Esophagus mucosa (tissue), 1 donor: ENCODE results near the gene GMNC. TPM values are rescaled to one million over a fixed set of nuclear protein-coding genes. Genes with fewer than 3 reads are reported as not detected.
"Not testable (repeated sequence)": the region's sequence is repeated elsewhere in the genome, so short reads cannot be mapped to it uniquely, and the experiment has no call there.

Source experiments
- ATAC-seq: fragments of 200-7000 bp; cut with Tn5 transposase; one replicate; pipeline ENCODE4 v1.9.1; 2020
- total RNA-seq: library from RNA; stranded (reverse); gene quantifications from one replicate; pipeline ENCODE4 v1.2.4, GENCODE V29; 2023
- donor health status: DM: yes; HTN: yes; CAD: no.

Gene GMNC
- not detected for total RNA-seq

DNA sequence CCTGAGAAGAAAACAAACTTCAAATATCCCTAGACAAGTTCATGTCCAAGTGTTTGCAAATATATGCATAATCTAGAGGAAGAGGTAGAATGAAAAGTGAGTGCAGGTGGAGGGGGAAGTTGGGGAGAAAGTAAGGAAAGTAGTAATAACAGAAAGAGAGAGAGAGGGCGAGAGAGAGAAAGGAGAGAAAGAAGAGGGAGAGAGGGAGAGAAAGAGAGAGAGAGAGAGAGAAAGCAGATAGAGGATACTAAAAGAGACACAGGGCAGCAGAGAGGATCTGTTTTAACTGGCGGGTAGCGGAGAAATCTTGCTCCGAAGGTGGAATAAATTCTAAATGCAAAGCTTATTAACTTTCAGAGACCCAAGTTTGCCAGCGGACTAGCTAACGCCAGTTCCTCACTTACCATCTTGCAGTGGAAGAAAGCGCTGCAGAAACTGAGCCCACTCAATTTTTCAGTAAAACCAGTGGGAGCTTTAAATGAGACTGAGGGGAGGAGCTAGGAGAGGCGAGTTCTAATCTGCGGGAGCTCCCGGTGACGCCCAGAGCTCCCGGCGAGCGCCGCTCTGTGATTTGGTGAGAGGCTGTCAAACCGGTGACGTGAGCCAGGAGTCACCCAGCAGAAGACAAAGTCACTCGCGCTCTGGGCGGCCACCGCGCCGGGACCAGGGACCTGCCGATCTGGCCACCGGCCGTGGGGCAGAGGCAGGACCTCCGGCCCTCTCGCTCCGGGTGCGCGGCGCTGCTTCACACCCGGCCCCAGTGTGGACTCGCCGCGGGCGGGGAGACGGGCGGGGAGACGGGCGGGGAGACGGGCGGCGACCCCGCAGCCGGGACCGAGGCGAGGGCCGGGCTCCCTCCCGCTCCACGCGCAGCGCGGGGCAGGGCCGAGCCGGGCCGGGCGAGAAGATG lies at the start of gene GMNC:
TSS of gene GMNC (minus strand) at position 486 of the 910 bp plus-strand sequence. CDS start at position 407, 79 bp downstream.
- peak; percentile 95 for ATAC-seq

- peak; percentile 25 for ATAC-seq
Measured at GRCh38 chr3:190911382-190911781, 48.9 kb upstream of the GMNC start.

- no peak for ATAC-seq
Measured at GRCh38 chr3:190909908-190910307, 47.4 kb upstream of the GMNC start.

GRCh38 chr3:190903156-190903555 lies 40.7 kb upstream of the GMNC start:
- no peak for ATAC-seq

DNA sequence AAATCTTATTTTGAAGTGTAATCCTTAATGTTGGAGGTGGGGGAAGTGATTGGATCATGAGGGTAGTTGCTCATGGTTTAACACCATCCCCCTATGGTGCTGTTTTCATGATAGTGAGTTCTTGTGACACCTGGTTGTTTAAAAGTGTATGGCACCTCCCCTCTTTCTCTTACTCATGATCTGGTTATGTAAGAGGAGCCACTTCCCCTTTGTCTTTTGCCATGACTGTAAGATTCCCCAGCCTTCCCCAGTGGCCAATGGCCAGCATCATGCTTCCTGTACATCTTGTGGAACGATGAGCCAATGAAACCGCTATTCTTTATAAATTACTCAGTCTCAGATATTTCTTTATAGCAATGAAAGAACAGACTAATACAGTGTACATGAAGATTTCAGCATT lies 39.8 kb upstream of the GMNC start:
- ATAC-seq = no peak

DNA sequence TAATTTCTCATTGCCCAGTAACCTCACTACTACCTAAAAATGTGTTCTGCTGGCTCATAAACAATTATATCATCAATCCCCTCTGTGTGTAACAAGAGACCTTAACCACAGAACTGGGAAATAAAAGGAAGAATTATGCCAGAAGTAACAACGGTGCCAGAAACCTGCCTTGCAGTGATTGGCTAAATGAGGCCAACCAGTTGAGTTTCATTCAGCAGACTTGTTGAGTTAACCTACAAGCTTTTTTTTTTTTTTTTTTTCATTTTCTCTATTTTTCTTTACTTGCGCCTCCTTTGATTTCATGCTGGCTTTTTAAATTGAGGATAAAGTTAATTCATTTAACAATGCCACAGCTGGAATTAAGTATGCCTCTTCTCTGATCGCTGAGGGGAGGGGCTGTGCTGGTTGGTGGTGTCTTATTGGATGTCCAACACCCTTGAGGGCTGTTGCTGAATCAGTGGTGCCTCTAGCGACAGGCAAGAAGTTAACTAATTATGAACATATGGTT lies 30.0 kb upstream of the GMNC start:
- no peak for ATAC-seq

- peak; percentile 48 for ATAC-seq
Measured at GRCh38 chr3:190886945-190887344, 24.5 kb upstream of the GMNC start.

GRCh38 chr3:190883973-190884832 lies 21.7 kb upstream of the GMNC start:
- peak; percentile 41 for ATAC-seq

DNA sequence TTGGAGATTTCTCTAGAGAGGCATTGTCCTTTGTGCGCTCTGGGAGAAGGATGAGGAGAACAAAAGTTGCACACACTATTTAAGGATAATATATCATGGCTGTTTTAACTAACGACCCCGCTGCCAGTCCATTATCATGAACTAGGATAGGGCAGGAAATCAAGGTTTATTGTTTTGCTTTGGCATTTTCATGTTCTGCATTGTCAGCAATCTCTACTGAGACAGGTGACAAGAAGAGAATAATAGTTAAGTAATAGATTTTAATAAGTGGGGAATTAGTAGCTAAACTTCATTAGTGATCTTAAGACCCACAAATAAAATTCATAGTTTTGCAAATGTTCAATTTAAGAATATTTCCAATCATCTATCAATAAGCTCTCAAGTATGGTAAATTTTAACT lies 20.6 kb upstream of the GMNC start:
- ATAC-seq = no peak

GRCh38 chr3:190877925-190878324 lies 15.4 kb upstream of the GMNC start:
- no peak for ATAC-seq

DNA sequence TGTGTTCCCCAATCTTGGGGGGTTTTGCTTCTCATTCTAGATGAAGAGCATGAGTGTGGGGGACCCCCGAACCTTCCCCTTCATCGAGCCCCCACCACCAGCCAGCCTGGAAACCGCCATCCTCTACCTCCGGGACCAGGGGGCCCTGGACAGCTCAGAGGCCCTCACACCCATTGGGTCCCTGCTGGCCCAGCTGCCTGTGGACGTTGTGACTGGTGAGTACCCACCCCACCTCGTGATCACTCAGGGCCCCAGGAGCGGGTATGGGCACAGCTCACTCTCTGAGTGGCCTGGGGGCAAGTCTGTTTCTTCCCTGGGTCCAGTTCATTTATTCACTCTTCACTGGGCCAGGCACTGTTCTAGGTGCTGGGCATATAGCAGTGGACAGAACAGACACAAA lies 13.9 kb upstream of the GMNC start:
- ATAC-seq = not testable (repeated sequence)

DNA sequence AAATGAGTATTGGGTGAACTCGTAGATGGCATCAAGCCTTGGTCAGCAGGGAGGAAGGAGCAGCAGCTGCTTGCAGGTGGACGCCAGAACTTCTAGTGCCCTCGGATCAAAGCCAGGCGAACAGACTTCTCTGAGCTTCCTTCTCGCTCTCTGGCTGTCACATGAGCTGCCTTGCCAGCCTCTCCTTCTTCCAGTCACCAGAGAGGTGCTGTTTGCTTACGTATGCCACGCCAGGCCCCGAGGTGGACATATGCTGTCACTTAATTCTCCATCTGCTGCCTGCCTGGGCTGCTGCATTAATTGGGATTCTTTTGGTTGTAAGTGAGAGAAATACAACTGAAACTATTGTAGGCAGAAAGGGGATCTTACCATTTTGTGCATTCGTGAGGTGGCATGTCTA lies 12.6 kb upstream of the GMNC start:
- not testable (repeated sequence) for ATAC-seq

- no peak for ATAC-seq
Measured at GRCh38 chr3:190870127-190870526, 7.6 kb upstream of the GMNC start.

DNA sequence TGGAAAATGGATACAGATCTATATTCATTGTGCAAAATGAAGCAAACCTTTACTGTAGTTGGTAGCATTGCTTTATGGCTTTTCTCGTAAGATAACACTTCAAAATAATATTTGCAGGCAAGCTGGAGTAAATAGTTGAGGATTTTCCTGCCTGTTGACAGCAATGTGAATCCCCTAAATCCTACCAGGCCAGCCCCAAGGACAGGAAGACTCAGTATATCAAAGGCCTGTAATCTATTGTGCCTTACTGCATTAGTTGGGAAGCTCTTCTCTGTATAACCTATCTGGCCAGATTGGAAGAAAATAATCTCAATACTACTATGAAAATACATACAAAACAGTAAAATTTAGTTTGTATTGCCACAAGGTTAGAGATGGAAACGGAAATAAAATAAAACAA lies 4.6 kb upstream of the GMNC start:
- ATAC-seq = no peak

DNA sequence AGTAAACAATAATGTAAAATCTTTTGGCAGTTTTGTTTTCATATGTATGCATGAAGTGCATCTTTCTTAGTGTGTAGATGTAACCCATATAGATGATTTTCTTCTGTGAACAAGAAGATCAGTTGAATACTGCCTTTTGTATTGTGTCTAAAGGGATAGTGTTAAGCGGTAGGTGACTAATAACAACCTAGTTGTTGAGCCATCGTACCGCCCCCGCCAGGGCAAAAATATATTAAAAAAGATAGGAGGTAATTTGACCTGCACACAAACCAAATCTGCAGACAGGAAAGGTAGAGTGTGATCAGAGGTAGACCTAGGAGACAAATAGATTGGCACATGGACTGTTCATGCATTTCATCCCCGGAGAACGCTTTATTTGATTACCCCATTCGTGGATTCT lies 3.3 kb upstream of the GMNC start:
- no peak for ATAC-seq

GRCh38 chr3:190865419-190865818 lies 2.9 kb upstream of the GMNC start:
- no peak for ATAC-seq

- ATAC-seq = no peak
Measured at GRCh38 chr3:190864002-190864401, 1.5 kb upstream of the GMNC start.

DNA sequence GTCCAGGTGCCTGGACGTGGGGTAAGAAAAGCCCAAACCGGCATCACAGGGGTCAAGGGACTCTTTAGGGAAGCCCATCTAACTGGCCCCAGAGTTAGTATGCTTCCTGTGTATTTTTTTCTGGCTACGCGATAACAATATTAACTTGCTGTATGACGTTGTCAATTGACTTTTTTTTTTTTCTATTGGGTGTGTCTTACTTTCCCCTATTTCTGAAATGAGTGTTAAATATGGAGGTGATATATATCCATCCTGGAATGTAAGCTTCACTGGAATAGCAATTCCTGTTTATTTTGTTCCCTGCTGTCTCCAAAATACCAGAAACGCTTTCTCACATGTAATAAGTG lies 598 bp upstream of the GMNC start:
- no peak for ATAC-seq

DNA sequence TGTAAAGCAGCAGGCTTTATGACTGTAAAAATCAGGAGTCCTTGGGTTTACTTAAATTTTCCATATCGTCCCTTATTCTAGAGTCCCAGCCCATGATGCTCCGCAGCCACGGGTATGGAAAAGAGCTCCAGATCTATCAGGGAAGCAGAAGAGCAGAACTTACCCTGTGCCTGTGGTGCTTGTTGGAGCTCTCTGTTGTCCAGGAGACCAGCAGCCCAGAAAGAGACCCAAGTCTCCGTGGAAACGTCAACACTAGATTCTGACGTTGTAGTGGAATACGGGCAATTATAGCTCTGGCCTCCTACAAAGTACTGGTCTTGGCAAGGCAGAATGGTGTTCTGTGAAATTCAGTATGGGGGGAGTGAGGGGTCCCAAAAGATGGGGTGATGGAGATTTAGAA lies 2.0 kb downstream of the GMNC start:
- ATAC-seq = no peak

- ATAC-seq = no peak
Measured at GRCh38 chr3:190855151-190855550, 7.3 kb downstream of the GMNC start.

- ATAC-seq = no peak
Measured at GRCh38 chr3:190854062-190854461, 8.4 kb downstream of the GMNC start.

DNA sequence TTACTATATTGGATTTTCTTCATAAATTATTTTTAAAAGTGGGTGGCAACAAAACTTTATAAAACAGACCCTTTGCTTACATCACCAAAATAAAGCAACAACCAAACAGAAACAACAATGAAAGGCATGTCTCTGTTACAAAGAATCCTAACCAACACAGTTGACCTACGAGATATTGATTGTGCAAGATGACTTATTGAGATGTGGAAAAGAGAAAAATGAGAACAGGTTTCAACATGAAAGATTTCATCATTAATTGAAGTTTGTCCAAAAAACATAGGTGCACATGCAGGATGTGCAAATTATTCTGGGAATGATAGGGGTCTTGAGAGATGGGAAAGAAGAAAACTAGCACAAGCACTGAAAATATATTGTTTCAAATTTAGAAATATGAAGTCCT lies 9.0 kb downstream of the GMNC start:
- no peak for ATAC-seq

- ATAC-seq = no peak
Measured at GRCh38 chr3:190849607-190850006, 12.9 kb downstream of the GMNC start.

GRCh38 chr3:190848870-190849269 lies 13.6 kb downstream of the GMNC start:
- no peak for ATAC-seq
